RWPE2 (cell line): ENCODE measurements around the gene HIC1.

Source experiments
- ATAC-seq: fragments of 200-7000 bp; cut with Tn5 transposase; 3 replicates; pipeline ENCODE4 v1.9.1; 2021; ENCODE audit warnings: low read depth
- DNase-seq: peaks from one replicate; pipeline ENCODE4 v3.0.0-alpha.2; 2020; ENCODE audit warnings: low spot score
- H3K27ac ChIP-seq: fragments of 450-650 bp; 2 replicates; pipeline ENCODE4 v1.5.1; 2017; ENCODE audit warnings: mild to moderate bottlenecking; ENCODE audit not compliant: poor library complexity, severe bottlenecking
- H3K27me3 ChIP-seq: fragments of 250-450 bp; sonication (Bioruptor Pico); 2 replicates; pipeline ENCODE4 v1.5.1; 2021; ENCODE audit warnings: mild to moderate bottlenecking, moderate library complexity; ENCODE audit not compliant: insufficient read depth, poor library complexity, severe bottlenecking
- H3K36me3 ChIP-seq: fragments of 250-450 bp; sonication (Bioruptor Pico); 2 replicates; pipeline ENCODE4 v1.5.1; 2020; ENCODE audit warnings: low read depth, mild to moderate bottlenecking, moderate library complexity
- H3K4me1 ChIP-seq: fragments of 250-450 bp; sonication (Bioruptor Pico); 2 replicates; pipeline ENCODE4 v1.5.1; 2021; ENCODE audit warnings: mild to moderate bottlenecking, moderate library complexity; ENCODE audit not compliant: insufficient read depth, poor library complexity, severe bottlenecking
- H3K4me3 ChIP-seq: fragments of 250-450 bp; sonication (Bioruptor Pico); 2 replicates; pipeline ENCODE4 v1.5.1; 2021; ENCODE audit warnings: mild to moderate bottlenecking, moderate library complexity; ENCODE audit not compliant: severe bottlenecking
- H3K9me3 ChIP-seq: fragments of 250-450 bp; sonication (Bioruptor Pico); 2 replicates; pipeline ENCODE4 v1.5.1; 2021; ENCODE audit warnings: mild to moderate bottlenecking, moderate library complexity; ENCODE audit not compliant: severe bottlenecking
- TF ChIP-seq, protein P1 (sequence below): fragments of 450-650 bp; IDR thresholded peaks from one replicate; pipeline ENCODE4 v1.5.1; 2017; ENCODE audit warnings: mild to moderate bottlenecking, moderate library complexity; ENCODE audit not compliant: poor library complexity, severe bottlenecking

The HIC1 gene

GRCh38 chr17:2085648-2085949 is 30.7 kb downstream of the HIC1 start:
- Histone ChIP-seq H3K27ac (peak overlapping the region; percentile 38), H3K9me3 (no peaks in the 10 kb centered on the region), H3K36me3 (peaks cover 6% of the 10 kb centered on the region), H3K27me3 (no peaks in the 10 kb centered on the region), H3K4me3 (no peak overlapping the region), H3K4me1 (peaks cover 22% of the 10 kb centered on the region)
- TF ChIP-seq, protein P1, sequence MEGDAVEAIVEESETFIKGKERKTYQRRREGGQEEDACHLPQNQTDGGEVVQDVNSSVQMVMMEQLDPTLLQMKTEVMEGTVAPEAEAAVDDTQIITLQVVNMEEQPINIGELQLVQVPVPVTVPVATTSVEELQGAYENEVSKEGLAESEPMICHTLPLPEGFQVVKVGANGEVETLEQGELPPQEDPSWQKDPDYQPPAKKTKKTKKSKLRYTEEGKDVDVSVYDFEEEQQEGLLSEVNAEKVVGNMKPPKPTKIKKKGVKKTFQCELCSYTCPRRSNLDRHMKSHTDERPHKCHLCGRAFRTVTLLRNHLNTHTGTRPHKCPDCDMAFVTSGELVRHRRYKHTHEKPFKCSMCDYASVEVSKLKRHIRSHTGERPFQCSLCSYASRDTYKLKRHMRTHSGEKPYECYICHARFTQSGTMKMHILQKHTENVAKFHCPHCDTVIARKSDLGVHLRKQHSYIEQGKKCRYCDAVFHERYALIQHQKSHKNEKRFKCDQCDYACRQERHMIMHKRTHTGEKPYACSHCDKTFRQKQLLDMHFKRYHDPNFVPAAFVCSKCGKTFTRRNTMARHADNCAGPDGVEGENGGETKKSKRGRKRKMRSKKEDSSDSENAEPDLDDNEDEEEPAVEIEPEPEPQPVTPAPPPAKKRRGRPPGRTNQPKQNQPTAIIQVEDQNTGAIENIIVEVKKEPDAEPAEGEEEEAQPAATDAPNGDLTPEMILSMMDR = no peak
- ATAC-seq = no peak
- no peak for DNase-seq

GRCh38 chr17:2086306-2086705 is 31.4 kb downstream of the HIC1 start:
- no peaks in the 10 kb centered on the region for H3K36me3 ChIP-seq

GRCh38 chr17:2087597-2088211 is 32.8 kb downstream of the HIC1 start:
- no peaks in the 10 kb centered on the region for H3K9me3 ChIP-seq
- no peak for ATAC-seq
- DNase-seq = no peak
- H3K27ac ChIP-seq = no peak overlapping the region
- H3K36me3 ChIP-seq = no peaks in the 10 kb centered on the region
- peaks cover 18% of the 10 kb centered on the region for H3K4me1 ChIP-seq
- TF ChIP-seq, protein P1 = no peak
- H3K27me3 ChIP-seq = no peaks in the 10 kb centered on the region
- H3K4me3 ChIP-seq = no peak overlapping the region

More at GRCh38 chr17:2086306-2086705, 31.4 kb downstream of the HIC1 start:
- no peak overlapping the region for H3K4me3 ChIP-seq
- H3K4me1 ChIP-seq = peaks cover 24% of the 10 kb centered on the region
- ATAC-seq (no peak), DNase-seq (no peak)
- H3K27ac ChIP-seq = no peak overlapping the region
- TF ChIP-seq, protein P1 = no peak
- no peaks in the 10 kb centered on the region for H3K27me3 ChIP-seq
- no peaks in the 10 kb centered on the region for H3K9me3 ChIP-seq

GRCh38 chr17:2089021-2089422 is 34.1 kb downstream of the HIC1 start:
- TF ChIP-seq, protein P1 = no peak
- ATAC-seq (no peak), DNase-seq (no peak)
- Histone ChIP-seq H3K4me1 (peaks cover 18% of the 10 kb centered on the region), H3K27ac (no peak overlapping the region), H3K36me3 (no peaks in the 10 kb centered on the region), H3K27me3 (no peaks in the 10 kb centered on the region), H3K9me3 (no peaks in the 10 kb centered on the region), H3K4me3 (no peak overlapping the region)

DNA sequence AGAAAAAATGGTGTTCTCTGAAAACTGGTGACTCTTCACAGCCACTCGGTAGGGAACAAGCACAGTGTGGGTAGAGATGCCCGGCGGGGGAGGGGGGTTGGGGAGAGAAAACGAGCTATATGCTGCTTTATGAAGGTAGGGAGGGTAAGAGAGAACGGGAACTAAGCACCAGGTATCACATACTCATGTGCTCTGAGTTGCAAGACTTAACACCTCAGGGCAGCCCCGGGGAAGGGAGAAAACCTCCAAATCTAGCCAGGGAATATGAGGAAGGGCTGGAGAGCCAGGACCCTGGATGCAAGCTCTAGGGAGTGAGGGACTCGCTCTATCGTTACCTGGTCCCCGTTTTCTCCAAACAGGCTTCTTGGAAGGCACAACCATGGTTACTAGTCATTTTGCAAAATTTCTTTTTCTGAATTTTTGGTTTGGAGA is 35.3 kb downstream of the HIC1 start:
- no peak for ATAC-seq
- H3K27ac ChIP-seq = peak overlapping the region; percentile 28
- TF ChIP-seq, protein P1 = no peak
- H3K27me3 ChIP-seq = no peaks in the 10 kb centered on the region
- no peaks in the 10 kb centered on the region for H3K9me3 ChIP-seq
- peaks cover 8% of the 10 kb centered on the region for H3K4me1 ChIP-seq
- no peak for DNase-seq
- H3K4me3 ChIP-seq = no peak overlapping the region
- H3K36me3 ChIP-seq = no peaks in the 10 kb centered on the region
